ENCODE results near the gene OPA1.
"Not testable (repeated sequence)": the region's sequence is repeated elsewhere in the genome, so short reads cannot be mapped to it uniquely, and the experiment has no call there.

OPA1 gene

DNA sequence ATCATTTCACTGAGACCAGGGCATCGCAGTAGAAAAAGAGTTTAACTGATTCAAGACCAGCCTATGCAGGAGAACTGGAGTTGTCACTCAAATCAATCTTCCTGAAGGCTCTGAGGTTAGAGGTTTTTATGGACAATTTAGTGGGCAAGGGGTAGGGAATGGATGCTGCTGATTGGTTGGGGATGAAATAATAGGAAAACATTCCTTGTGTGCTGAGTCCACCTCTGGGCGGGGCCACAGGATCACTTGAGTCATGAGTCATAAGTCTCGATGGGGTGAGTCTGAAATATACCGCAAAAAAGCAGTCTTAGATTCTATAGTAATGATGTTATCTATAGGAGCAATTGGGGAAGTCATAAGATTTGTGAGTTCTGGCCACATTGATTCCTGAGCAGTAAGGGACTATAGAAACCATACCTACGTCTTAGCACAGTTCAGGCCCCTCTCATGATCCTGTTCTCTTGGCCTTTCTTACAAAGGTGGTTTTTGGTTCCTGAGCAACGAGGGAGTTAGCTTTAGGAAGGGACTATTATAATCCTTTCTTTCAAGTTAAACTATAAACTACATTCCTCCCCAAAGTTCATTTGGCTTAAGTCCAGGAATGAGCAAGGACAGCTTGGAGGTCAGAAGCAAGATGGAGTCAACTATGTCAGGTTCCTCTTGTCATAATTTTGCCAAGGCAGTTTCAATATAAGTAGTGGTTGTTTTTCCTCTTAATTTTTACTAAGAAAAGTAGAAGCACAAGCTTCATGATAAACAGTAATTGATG is 2.7 kb upstream of the OPA1 start:
- no peak for DNase-seq

GRCh38 chr3:193593668-193594030 is 641 bp downstream of the OPA1 start:
- DNase-seq: peak; percentile 65

GRCh38 chr3:193594946-193595689 is 2.1 kb downstream of the OPA1 start:
- no peak for DNase-seq

DNA sequence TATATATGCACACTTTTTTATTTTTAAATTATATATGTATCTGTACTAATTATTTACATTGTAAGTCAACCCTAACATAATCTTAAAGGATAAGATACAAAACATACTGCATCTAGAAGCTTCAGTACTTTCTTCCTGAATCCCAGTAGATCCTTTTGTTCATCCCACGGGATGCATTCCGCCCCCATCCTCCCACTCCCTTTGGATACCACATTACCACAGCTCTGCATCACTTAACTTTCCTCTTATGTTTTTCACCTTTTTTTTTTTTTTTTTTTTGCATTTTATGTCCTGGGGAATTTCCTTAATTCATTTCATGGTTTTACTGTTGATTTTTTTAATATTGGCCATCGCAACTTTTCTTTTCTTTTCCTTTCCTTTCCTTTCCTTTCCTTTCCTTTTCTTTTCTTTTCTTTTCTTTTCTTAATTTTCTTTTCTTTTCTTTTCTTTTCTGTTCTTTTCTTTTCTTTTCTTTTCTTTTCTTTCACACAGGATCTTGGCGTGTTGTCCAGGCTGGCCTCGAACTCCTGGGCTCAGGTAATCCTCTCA is 3.0 kb downstream of the OPA1 start:
- no peak for DNase-seq

DNA sequence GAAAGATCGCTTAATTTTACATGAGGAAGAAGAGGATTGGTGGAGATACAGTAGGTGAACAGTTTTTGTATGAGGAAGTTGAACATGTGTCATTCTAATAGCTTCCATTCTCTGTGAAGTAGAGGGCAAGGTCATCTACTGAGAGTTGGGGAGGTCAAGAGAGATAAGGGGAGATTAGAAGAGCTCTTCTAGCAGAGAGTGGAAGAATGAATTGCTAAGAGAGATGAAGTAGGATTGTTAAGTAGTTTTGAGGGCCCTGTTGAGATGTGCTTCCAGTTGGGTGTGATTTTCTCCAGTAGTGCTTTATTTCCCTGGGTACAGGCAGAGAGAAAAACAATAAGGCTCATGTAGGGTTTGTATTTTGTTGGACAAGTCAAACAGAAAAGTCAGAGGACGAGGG is 5.2 kb downstream of the OPA1 start:
- DNase-seq: no peak

- DNase-seq: no peak
These were observed 6.4 kb downstream of the OPA1 start for GRCh38 chr3:193599393-193599792.

DNA sequence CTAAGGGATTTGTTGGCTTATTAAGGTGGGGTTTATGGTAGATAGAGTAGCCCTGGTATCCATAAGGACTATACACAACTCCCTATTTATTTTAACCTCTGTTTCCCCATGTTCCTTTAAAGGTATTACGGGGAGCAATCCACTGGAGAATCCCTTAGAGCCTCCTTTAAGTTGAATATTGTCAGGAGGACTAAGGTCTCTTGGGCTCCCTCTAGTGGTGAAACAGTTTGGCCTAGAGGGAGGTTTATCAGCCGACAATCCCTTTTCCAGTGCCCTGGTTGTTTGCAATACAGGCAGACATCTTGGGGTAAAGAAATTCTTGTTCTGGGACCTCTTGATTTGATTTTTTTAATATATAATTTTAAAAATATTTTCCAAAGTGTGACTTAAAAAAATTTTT is 12.9 kb downstream of the OPA1 start:
- DNase-seq: peak; percentile 67

DNA sequence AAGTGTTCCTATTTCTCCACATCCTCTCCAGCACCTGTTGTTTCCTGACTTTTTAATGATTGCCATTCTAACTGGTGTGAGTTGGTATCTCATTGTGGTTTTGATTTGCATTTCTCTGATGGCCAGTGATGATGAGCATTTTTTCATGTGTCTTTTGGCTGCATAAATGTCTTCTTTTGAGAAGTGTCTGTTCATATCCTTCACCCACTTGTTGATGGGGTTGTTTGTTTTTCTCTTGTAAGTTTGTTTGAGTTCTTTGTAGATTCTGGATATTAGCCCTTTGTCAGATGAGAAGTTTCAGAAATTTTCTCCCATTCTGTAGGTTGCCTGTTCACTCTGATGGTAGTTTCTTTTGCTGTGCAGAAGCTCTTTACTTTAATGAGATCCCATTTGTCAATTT is 13.9 kb downstream of the OPA1 start:
- DNase-seq: not testable (repeated sequence)

DNA sequence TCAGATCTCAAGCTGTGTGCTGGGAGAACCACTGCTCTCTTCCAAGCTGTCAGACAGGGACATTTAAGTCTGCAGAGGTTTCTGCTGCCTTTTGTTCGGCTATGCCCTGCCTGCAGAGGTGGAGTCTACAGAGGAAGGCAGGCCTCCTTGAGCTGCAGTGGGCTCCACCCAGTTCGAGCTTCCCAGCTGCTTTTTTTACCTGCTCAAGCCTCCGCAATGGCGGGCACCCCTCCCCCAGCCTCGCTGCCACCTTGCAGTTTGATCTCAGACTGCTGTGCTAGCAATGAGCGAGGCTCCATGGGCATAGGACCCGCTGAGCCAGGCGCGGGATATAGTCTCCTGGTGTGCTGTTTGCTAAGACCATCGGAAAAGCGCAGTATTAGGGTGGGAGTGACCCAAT is 17.5 kb downstream of the OPA1 start:
- DNase-seq: not testable (repeated sequence)

- DNase-seq: peak; percentile 25
These were observed 21.4 kb downstream of the OPA1 start for GRCh38 chr3:193614430-193614829.

DNA sequence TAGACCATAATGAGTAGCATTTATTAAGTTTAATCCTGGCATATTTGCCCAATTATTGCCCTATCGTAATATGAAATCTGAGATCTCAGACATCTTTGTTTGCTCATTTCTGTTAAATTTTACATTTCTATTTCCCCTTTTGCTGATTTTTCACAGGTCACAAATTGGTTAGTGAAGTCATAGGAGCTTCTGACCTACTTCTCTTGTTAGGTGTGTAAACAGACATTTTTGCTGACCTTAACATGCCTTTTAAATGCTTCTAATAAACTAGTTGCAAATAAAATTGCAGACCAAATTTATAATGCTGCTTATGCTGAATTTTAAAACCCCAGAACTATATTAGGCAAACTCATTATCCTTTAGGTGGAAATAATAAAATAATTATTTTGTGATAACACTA is 24.6 kb downstream of the OPA1 start:
- DNase-seq: no peak

- peak; percentile 73 for DNase-seq
These were observed 27.0 kb downstream of the OPA1 start for GRCh38 chr3:193620057-193620456.

- peak; percentile 84 for DNase-seq
These were observed 27.6 kb downstream of the OPA1 start for GRCh38 chr3:193620650-193621049.

DNA sequence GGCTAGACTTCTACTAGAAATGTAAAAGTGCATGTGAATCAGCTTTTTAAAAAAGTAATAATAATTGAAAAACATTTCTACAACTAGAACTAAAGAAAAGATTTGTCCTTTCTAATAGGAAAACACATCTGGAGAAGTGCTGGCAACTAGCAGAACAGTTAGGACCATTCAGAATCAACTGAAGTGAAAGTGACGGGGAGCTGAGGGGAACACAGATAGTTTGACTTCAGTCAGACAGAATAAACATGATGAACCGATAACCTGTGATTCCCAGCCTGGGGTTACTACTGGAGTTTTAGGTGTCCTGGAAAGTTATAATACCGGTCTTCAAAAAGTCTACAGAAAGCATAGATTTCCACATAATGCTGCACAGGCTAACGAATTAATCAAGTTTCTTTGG is 28.1 kb downstream of the OPA1 start:
- peak; percentile 35 for DNase-seq

DNA sequence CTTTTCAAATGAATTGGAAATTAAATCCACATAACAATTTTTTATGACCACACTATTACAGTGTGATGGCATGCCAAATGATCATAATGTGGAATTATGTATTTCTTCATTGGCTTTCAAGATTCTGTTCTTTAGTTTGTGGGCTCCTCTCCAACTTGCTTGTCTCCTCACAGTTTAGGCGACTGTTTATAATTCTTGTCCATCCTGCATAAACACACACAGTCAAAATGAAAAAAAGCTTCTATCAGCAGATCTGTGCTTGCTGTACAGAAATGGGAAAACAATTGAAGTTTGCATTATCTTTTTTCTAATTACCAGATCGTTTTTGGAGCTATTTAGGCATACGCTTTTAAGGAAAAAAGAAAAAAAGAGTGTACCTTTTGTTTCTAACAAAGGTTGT is 37.0 kb downstream of the OPA1 start:
- DNase-seq: no peak

- DNase-seq: no peak
These were observed 44.8 kb downstream of the OPA1 start for GRCh38 chr3:193637831-193638230.

GRCh38 chr3:193638833-193639232 is 45.8 kb downstream of the OPA1 start:
- DNase-seq: no peak

DNA sequence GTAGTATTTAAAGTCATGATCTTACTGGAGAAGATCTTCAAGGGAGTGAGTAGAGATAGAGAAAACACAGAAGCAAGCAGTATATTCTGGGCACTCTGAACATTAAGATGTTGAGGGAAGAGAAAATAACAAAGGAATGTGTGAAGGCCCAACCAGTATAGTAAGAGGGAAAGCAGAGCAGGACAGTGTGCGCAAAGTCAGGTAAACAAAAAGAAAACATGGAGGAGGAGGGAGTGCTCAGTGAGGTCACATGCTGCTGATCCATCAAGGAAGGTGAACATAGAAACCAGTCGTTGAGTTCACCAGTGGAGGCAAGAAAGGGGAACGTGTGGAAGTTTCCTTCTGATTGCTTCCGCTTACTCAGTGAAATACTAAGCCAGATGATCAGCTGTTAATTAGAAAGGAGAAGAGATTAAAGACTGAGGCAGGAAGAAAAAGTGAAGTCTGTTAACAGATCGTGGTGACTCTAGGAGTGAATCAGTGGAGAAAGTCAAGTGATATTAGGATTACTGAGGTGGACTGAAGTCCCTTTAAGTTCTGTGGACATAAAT is 47.2 kb downstream of the OPA1 start:
- no peak for DNase-seq

DNA sequence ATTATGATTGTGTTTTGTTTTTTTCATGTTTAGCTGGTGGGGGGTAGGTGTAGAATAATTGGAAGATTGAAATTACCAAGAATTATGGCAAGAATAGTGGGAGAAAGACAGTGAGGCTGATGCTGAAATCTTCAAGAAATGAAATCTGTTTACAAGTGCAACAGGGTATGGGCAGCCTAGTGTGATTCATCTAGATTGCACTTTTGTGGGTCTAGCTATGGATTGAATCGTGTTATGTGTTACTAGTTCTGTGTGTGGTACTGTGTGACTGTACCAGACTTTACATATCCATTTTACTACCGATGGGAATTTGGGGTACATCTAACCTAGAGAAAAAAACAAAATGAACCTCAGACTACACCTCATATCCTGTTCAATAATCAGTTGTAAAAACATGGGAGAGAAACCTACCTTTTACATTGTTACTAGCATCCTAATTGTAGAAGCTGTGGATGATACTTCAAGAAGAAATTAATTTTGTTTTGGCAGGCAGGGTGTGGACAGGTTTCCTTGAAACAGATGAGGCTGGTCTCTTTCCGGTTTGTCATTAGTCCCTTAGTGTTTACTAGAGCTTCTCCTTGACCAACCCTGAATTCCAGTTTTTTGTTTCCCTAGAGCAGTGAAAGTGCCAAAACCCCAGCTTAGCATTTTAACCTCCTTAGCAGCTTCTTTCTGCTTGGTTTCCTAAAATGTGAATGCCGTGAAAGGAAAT is 47.9 kb downstream of the OPA1 start:
- DNase-seq: no peak

- no peak for DNase-seq
These were observed 48.4 kb downstream of the OPA1 start for GRCh38 chr3:193641440-193641775.

GRCh38 chr3:193645806-193646205 is 52.8 kb downstream of the OPA1 start:
- no peak for DNase-seq

DNA sequence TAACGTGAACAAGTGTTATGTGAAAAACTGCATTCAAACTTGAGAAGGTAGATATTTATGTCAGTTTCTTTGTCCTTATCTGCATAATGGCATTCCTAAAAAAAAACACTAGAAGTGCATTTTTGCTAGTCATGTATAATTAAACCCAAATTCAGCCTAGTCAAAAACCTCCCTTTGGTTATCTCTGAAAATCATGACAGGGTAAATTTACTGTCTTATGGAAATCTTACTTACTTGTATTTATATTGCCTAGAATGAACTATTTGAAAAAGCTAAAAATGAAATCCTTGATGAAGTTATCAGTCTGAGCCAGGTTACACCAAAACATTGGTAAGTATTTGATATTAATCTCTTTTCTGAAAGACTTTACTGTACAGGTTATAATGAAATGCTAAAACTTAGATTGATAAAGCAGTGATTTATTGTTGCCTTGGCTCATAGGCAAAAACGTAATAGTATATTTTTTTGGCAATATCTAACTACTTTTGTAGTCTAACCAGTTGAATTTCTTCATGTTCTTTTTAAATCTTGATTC is 55.6 kb downstream of the OPA1 start:
- no peak for DNase-seq

GRCh38 chr3:193650585-193650984 is 57.6 kb downstream of the OPA1 start:
- no peak for DNase-seq
